AG09319 (cell line): ENCODE results near the gene GRID1.

Source experiments
- DNase-seq: peaks from one replicate; pipeline ENCODE4 v3.0.0-alpha.2; 2010; ENCODE audit warnings: low read depth; ENCODE audit errors: extremely low read depth
- TF ChIP-seq, protein P1 (sequence below): IDR thresholded peaks from 2 replicates; pipeline ENCODE4 v1.5.1; 2011; ENCODE audit warnings: low read depth, mild to moderate bottlenecking, inconsistent platforms, low read length, moderate library complexity

The GRID1 gene

DNA sequence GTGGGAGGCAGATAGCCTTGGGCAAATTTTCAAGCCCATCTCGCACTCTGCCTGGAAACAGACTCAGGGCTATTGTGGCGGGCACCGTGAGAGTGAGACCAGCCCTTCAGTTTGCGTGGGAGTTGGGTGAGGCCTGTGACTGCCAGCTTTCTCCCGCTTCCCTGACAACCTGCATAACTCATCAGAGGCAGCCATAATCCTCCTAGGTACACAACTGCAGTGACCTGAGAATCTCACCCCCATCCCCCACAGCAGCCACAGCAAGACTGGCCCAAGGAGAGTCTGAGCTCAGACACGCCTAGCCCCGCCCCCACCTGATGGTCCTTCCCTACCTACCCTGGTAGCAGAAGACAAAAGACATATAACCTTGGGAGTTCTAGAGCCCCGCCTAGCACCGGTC is 275.4 kb downstream of the GRID1 start:
- no peak for DNase-seq
- TF ChIP-seq, protein P1, sequence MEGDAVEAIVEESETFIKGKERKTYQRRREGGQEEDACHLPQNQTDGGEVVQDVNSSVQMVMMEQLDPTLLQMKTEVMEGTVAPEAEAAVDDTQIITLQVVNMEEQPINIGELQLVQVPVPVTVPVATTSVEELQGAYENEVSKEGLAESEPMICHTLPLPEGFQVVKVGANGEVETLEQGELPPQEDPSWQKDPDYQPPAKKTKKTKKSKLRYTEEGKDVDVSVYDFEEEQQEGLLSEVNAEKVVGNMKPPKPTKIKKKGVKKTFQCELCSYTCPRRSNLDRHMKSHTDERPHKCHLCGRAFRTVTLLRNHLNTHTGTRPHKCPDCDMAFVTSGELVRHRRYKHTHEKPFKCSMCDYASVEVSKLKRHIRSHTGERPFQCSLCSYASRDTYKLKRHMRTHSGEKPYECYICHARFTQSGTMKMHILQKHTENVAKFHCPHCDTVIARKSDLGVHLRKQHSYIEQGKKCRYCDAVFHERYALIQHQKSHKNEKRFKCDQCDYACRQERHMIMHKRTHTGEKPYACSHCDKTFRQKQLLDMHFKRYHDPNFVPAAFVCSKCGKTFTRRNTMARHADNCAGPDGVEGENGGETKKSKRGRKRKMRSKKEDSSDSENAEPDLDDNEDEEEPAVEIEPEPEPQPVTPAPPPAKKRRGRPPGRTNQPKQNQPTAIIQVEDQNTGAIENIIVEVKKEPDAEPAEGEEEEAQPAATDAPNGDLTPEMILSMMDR = no peak

DNA sequence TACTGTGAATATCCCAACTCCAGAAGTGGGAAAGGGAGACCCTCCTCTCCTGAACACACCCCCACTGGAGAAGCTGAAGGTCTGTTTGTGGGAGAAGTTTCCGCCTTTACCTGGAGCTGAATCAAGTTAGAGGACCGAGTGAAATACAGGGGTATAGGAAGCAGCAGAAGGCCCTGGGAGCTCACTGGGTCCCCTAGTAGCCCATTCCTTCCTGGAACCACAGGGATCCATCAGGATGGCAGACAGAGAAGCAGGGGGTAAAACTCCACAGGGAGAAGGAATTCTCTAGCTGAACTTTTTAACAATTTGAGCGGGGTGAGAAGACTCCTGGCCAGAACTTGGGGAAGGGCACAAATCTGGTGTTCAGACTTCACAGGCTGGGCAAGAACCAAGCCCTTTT is 275.8 kb downstream of the GRID1 start:
- DNase-seq = no peak
- TF ChIP-seq, protein P1 = no peak

GRCh38 chr10:86087716-86088115 is 278.9 kb downstream of the GRID1 start:
- DNase-seq = no peak
- TF ChIP-seq, protein P1 = no peak

DNA sequence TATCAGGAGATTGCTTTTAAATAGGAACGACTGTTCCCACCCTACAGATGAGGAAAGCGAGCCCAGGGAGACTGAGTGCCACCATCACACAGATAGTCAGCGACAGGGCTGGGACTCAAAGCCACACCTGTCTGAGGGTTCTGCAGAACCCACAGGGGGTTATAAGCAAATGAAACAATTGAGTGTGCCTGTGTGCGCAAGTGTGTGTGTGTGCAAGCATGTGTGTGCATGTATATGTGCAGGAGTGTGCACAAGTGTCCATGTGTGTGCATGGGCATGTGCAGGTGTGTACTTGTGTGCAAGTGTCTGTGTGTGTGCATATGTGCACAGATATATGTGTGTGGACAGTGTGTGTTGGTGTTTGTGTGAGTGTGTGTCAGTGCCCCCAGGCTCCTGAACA is 280.2 kb downstream of the GRID1 start:
- no peak for DNase-seq
- TF ChIP-seq, protein P1 = no peak

GRCh38 chr10:86085686-86086085 is 280.9 kb downstream of the GRID1 start:
- TF ChIP-seq, protein P1 = no peak
- no peak for DNase-seq

DNA sequence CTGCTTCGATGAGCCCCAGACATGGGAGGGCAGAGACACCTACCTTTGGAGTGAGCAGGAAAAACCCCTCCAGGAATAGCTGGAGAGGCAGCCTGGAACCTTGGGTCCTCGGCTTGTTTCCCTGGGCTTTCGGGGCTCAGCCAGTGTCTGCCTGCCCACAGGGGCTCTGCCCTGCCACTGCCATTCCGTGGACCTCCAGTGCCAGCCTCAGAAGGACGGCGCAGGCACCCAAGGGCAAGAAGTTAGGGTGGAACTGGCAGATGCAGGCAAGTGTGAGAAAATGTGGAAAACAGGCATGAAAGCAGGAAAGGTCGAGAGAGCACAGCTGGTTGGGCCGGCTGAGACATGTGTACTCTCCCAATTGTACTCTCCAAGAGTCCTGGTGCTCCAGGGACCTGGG is 281.5 kb downstream of the GRID1 start:
- TF ChIP-seq, protein P1 = no peak

DNA sequence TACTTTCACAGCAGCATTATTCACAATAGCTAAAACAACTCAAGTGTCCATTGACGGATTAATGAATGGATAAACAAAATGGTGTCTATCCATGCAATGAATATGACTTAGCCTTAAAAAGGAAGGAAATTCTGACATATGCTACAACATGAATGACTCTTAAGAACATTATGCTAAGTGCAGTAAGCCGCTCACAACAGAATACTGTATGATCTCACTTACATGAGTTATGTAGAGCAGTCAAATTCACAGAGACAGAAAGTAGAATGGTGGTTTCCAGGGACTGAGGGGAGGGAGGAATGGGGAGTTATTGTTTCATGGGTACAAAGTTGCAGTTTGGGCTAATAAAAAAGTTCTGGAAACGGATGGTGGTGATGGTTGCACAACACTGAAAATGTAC is 282.0 kb downstream of the GRID1 start:
- TF ChIP-seq, protein P1 = no peak
- no peak for DNase-seq

More for the DNA sequence above, 281.5 kb downstream of the GRID1 start:
- no peak for DNase-seq
